Activated CD4-positive, alpha-beta T cell treated with anti-CD3 and anti-CD28 coated beads for 48 hours (primary cell): ENCODE measurements around the gene CST2.
"Not testable (repeated sequence)": the region's sequence is repeated elsewhere in the genome, so short reads cannot be mapped to it uniquely, and the experiment has no call there.

Experiments
- DNase-seq: peaks from one replicate; pipeline ENCODE4 v3.0.0-alpha.2; 2020

Gene CST2, protein sequence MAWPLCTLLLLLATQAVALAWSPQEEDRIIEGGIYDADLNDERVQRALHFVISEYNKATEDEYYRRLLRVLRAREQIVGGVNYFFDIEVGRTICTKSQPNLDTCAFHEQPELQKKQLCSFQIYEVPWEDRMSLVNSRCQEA

DNA sequence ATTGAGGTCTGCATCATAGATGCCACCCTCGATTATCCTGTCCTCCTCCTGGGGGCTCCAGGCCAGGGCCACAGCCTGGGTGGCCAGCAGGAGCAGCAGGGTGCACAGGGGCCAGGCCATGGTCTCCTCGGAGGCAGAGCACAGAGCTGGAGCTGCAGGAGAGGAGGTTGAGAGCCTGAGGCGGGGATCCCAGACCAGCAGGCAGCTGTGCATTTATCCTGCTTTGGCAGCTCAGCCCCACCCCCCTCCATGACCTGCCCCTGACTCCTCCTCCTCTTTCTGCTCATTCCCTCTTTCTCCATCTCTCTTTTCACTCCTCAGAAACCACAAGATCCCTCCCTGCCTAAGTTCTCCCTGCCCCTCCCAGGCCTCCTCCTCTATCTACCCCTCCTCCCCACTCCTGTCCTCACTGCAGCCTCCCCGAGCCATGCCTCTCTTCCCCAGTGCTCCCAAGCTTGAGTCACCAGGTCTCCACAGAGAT is at the start of gene CST2:
Gene CST2, minus strand, starts transcription at position 189 of the 481 bp plus-strand sequence. Its CDS starts 69 bp downstream, at position 120.
- no peak for DNase-seq

DNA sequence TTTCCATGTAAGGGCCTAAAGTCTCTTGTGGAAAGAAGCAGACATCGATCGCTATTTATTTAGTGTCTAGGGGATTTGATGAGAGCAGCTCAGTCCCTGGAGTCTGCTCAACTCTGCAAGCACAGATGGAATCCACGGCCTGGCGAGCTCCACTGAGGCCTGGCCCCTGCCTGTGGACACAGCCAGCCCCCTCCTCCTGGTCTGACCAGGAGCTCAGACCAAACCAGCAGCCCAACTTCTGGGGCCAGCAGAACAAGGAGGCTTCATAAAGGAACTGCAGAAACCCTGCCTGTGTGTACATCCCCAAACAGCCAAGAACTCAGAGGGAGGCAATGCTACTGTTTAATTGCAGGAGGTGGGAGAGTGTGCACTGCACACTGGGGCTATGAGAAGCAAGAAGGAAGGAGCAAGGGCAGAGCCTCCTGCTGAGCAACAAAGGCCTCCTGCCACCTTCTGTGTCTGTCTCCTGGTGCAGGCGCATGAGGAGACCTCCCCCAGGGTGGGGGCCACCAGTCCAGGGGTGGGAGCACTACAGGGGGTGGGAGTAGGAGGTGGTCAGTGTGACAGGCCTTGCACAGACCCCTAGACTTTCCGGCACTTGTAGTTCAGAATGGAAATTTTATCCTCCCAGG is 49.2 kb upstream of the CST2 start:
- no peak for DNase-seq

DNA sequence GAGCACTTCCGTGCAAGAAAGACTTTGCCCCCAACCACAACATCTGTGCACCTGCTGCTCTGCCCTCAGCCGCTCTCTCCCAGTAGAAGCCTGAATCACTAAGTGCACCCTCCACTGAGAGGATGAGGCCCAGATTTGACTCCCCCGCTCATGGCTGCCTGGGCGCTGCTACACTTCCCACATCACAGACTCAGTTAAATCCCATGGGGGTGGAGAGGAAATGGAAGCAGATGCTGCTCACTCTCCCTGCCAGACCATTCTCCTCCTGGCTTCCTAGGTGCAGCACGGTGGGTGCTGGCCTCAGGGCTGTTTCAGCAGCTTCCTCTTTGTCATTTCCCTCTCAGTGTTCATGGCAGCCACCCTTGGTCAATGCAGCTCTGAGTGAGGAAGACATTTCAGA is 48.2 kb upstream of the CST2 start:
- no peak for DNase-seq

DNA sequence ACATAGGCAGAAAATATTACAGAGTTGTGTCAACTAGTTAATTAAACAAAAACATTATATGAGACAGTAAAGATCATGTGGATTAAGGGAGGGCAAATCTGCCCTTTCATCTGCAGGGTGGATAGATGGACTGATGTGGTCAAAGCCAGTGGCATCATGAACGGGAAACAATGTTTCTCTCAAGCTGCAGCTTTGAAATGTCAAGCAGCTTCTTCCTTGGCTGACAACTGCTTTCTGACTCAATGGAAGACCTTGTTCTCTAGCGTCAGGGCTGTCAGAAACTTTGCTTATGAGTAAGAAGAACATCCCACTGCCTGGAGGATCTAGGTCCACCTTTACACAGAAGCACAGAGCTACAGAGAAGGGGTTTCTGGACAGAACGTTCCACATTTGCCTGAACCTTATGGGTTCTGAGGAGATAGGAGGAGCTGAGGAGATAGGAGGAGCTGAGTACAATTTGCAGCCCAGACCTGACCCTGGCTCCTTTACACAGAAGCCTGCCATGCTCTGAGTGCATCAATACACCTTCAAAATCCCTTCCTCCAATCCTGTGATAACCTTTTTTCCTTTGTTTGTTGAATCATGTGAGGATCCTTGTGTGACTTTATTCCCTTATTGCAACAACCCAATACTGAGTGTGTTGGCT is 47.0 kb upstream of the CST2 start:
- DNase-seq = peak; percentile 6

DNA sequence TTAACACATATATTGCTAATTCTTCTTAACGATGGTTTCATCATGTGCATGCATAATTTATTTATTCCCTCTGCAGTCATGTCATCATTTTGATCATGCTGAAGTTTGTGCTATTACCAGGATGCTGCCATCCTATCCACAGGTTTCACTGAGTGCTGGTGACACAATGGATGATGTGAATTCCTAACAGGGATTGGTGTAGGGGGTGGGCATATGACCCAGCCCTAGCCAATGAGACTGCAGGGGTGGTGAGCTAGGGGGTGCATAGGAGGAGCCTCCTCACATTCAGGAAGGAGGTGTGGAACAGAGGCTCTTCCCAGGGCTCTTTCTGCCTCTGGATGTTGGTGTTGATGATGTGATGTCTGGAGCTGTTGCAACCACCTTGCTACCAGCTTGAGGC is 45.5 kb upstream of the CST2 start:
- DNase-seq = no peak

DNA sequence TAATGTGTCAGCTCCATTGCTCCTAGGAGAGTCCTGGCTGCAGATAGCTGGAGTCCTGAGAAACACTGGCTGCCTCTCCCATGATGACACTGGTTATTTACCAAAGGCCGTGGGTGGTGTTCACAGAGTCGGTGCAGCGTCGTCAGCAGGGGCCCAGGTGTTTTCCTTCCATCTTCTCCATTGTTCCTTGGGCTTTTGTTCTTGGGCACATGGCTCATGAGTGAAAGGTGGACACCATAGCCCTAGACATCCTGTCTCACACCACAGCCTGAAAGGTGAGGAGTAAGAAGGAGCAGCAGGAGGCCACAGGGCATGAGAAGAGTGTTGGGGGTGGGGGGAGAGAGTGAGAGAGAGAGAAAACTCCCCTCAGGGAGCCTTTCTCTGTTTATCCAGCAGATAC is 43.9 kb upstream of the CST2 start:
- no peak for DNase-seq

DNA sequence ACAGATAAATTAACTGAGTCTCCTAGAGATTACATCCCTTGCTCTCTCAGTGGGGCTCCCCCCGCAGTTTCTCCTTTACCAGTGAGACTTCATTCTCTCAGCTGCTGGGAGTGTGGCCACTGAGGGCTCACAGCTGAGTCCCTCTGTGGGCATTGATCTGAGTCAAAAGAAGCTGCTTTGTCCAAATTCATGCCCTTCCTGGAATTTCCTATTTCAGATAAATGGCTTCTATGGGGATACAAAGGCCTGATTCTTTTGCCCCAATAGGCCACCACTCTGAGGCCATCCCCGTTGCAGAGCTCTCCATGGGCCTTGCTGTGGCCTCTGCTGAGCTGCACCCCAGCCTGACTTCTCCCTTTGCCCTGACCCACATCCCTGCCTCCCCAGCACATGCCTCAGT is 43.0 kb upstream of the CST2 start:
- no peak for DNase-seq

DNA sequence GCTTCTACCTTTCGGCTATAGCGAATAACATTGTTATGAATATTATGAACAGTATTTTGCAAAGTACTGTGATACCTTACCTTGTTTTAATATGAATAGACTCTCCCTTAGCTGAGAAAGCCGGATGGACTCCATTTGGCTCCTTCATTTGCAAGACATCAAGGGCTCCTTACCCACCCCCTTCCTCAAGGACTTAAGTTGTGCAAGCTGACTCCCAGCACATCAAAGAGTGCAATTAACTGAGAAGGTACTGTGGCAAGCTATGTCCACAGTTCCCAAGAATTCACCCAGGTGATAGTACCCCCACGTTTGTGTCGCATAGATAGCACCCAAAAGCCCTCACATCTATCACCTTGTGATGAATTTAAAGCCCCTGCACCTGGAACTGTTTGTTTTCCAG is 41.8 kb upstream of the CST2 start:
- no peak for DNase-seq

DNA sequence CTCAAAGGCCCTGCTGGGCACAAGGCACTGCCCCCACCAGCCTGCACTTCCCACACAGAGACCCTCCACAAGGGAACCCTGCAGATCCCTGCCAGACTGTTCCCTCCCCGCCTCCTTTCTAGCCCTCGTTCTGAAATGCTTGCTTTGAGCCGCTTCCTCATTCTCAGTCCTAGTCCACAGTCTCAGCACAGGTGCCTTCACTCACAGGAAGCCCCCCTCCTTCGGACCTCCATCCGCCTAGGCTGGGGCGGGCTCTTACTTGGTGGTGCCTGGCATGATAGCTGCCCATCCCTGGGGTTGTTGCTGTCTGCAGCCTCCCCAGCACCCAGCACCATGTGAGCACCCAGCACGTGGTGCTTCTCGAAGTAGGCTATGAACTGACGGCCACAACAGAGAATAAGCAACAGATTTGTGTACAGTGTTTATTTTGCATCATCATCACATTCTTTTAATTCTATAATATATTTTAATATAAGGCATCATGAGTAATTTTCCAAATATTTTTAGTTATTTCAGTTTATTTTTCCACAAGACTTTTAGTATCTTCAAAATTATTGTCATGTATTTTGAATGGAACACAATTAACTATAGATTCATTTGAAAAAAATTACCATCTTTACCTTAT is 40.7 kb upstream of the CST2 start:
- no peak for DNase-seq

DNA sequence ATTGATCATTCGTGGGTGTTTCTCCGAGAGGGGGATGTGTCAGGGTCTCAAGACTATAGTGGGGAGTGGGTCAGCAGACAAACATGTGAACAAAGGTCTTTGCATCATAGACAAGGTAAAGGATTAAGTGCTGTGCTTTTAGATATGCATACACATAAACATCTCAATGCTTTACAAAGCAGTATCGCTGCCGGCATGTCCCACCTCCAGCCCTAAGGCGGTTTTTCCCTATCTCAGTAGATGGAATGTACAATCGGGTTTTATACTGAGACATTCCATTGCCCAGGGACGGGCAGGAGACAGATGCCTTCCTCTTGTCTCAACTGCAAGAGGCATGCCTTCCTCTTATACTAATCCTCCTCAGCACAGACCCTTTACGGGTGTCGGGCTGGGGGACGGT is 34.2 kb upstream of the CST2 start:
- DNase-seq = not testable (repeated sequence)

DNA sequence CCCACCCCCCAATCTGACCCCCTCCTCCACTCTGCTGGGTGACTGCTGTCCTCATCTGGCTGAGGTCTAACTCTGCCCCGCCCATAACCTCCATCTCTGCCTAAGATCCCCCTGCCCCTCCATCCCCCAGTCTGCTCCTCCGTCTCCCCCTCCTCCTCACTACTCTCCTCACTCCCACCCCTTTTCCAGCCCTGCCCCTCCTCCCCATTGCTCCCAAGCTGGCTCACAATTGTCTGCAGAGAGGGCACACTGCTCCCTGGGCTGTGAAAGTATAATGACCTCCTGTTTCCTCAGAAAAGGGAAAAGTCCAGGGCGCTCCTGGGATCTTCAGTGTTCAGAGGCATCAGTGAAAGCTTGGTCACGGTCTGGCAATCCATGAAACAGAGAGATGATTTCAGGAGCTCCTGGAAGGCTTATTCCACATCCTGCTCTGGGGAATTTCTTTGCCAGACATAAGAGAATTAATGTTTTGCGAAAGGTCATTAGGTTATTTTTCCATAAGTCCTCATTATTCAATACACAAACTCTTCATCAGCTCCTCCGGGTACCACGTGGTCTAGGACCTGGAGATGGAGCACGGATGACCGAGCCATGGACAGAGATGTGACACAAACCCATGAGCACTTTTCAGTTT is 31.6 kb upstream of the CST2 start:
- DNase-seq = no peak

DNA sequence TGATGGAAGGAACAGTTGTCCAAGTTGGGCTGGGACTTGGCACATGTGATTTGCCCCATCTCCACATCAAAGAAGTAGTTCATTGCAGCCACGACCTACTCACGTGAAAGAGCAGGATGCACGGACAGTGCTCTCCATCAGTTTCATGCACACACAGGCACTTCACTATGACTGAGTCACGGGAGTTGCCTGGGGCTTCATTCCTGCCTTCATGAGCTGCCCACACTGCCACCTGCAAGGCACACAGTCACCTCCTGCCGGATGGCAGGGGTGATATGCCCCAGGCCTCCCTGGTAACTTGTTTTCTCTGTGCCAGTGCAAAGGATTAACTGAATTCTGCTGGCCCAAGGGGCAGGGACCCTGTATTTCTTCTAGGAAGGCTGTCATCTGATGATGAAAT is 30.2 kb upstream of the CST2 start:
- no peak for DNase-seq

DNA sequence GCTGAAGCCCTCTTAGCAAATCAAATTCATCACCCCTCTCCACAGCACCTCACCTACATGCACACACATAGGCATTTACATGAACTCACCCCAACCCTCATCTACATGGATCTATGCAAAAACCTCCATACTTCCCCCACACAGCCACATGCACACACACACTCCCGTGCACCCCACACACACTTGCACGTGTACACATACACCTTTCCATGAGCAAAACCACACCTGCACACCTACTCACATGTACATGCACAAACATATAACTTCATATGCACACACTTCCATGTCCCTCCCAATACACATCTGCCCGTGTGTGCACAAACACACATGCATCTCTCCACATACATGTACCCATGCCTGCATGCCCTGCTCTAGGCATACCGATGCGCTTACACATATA is 29.7 kb upstream of the CST2 start:
- DNase-seq = no peak

DNA sequence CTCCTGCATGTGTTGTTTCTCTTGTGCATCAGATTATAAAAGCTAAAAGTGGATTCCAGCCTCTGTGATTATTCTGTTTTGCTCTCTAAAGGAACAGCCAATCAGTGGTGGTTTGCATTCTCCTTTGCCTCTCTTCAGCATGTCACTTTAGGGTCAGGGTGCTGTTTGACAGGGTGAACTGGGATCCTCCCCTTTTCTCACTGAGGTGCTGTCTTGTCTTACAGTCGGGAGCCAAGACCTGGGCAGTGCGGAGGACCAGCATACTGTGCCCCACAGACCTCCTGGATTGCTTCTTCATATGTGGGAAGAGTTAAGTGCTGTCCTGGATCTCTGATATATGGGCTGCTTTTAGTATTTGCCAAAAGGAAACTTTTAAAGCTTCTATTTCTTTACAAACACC is 15.2 kb upstream of the CST2 start:
- no peak for DNase-seq

DNA sequence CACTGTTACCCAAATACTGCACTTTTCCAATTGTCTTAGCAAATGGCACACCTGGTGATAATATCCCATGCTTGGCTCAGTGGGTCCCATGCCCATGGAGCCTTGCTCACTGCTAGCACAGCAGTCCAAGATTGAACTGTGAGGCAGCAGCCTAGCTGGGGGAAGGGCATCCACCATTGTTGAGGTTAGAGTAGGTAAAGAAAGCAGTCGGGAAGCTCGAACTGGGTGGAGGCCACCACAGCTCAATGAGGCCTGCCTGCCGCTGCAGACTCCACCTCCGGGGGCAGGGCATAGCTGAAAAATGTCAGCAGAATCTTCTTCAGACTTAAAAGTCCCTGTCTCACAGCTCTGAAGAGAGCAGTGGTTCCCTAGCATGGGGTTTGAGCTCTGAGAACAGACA is 9.2 kb upstream of the CST2 start:
- no peak for DNase-seq

DNA sequence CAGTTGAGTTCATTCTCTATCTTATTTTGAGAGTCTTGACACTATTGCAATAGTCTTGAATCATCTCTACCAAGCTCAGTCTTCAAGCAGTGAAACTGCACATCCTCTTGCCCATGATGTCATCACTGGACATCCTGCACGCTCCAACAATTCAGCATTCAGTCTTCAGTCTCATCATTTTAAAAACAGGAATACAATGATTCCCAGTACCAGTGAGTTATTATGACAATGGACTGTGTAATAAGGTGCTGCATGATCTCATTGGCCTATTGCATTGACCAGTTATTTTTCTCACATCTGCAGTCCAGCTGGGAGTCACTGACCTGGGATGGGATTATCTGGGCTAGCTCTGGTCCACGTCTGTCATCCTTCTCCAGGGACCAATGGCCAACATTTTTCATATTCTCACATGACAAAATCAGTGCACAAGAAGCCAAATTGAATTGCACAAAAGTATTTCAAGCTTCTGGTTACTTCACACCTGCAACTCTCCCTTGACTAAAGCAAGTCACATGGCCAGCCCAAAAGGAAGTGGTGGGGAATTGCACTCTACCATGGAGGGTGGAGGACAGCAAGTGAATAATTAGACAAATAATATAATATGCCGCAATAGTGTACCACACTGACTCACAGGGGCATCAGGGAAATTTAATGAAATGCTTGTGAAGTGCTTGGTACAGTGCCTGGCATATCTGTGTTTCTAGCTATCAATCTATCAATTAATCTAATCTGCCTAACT is 6.4 kb upstream of the CST2 start:
- no peak for DNase-seq

DNA sequence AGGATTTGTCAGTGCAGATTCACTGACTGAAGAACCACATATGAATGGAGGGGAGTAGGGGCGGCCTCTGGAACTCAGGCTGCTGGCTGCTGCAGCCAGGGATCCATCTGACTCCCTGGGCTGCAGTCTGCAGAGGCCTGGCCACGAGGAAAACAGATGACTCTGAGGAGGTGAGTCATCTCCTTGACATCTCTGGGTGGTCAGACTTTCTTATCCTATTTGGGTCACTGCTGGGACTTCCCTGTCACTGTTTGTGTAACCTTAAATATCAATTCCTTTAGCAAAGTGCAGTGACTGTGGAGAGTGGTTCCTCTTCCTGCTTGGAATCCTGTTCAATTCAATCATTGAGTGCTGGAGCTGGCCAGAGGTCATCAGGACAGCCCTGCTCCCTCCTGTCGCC is 5.4 kb upstream of the CST2 start:
- DNase-seq = not testable (repeated sequence)

DNA sequence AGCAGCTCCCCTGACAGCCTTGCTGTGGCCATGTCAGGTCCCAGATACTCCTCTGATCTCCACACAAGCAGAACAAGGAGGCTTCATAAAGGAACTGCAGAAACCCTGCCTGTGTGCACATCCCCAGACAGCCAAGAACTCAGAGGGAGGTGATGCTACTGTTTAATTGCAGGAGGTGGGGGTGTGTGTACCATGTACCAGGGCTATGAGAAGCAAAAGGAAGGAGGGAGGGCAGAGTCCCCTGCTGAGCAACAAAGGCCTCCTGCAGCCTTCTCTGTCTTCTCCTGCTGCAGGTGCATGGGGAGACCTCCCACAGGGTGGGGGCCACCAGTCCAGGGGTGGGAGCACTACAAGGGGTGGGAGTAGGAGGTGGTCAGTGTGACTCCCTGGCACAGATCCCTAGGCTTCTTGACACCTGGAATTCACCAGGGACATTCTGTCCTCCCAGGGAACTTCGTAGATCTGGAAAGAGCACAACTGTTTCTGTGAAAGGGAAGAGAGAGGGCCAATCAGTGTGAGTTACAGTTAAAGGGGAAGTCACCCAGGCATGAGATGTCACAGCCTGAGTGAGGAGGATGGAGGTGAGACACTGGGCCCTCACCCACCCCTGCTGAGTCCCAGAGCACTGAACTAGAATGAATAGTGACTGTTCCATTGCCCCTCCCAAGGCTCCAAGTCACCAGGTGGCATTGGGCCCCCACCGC is 2.8 kb downstream of the CST2 start:
- DNase-seq = no peak

DNA sequence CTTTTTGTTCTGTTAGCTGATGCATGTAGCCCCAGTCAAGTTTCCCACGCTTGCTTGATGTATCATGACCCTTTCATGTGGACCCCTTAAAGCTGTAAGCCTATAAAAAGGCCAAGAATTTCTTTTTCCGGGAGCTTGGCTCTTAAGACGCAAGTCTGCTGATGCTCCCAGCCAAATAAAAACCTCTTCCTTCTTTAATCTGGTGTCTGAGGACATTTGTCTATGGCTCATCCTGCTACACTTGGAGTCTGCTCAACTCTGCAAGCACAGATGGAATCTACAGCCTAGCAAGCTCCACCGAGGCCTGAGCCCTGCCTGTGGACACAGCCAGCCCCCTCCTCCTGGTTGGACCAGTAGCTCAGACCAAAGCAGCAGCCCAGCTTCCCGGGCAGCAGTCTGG is 3.4 kb downstream of the CST2 start:
- no peak for DNase-seq

DNA sequence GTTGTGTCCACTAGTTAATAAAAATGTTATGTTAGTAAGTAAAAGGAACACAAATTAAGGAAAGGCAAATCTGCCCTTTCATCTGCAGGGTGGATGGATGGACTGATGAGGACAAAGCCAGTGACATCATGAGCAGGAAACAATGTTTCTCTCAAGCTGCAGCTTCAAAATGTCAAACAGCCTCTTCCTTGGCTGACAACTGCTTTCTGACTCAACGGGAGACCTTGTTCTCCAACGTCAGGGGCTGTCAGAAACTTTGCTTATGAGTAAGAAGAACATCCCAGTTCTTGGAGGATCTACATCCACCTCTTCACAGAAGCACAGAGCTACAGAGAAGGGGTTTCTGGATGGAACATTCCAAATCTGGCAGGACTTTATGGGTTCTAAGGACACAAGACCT is 6.0 kb downstream of the CST2 start:
- DNase-seq = no peak

DNA sequence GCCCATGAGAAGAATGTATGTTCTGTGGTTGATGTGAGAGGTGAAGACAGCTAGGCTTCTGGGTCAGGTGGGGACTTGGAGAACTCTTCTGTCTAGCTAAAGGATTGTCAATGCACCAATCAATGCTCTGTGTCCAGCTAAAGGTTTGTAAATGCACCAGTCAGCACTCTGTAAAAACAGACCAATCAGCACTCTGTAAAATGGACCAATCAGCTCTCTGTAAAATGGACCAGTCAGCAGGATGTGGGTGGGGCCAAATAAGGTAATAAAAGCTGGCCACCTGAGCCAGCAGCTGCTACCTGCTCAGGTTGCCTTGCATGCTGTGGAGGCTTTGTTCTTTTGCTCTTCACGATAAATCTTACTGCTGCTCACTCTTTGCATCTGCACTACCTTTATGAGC is 15.0 kb downstream of the CST2 start:
- not testable (repeated sequence) for DNase-seq

DNA sequence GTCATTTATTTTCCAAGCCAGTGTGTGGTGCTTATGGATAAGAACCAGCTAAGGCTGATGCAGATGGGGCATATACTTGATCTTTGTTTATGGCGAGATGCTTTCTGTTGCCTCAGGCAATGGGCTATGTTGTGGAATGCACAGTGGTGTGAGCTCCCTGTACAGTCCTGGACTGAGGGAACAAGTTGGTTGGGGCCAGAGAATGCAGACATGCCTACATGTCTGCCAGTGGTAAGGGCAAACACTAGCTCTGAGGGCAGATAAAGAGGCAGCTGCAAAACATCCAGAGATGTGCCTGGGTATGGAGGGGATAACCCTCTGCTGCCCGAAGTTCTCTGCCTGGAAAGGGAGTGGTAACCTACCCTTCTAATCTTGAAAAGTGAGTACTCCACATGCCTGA is 16.2 kb downstream of the CST2 start:
- not testable (repeated sequence) for DNase-seq
